Duodenal mucosa (tissue), 2 donors: ENCODE data around the gene MRPL9.
"Not testable (repeated sequence)": the region's sequence is repeated elsewhere in the genome, so short reads cannot be mapped to it uniquely, and the experiment has no call there.

ENCODE experiments used
- H3K27ac ChIP-seq: one replicate; pipeline ENCODE4 v1.7.0; 2013; ENCODE audit warnings: low read depth, low read length
- H3K27me3 ChIP-seq, 2 donors: one replicate each; pipeline ENCODE4 v1.7.0; 2013; ENCODE audit warnings: low read length in 2 of 2, control low read depth in 1 of 2; ENCODE audit not compliant: insufficient read depth in 2 of 2, control insufficient read depth in 1 of 2
- H3K36me3 ChIP-seq, 2 donors: one replicate each; pipeline ENCODE4 v1.7.0; 2013; ENCODE audit warnings: low read length in 2 of 2, control low read depth in 1 of 2; ENCODE audit not compliant: insufficient read depth in 2 of 2, control insufficient read depth in 1 of 2
- H3K4me1 ChIP-seq, 2 donors: one replicate each; pipeline ENCODE4 v1.7.0; 2013; ENCODE audit warnings: low read length in 2 of 2, control low read depth in 1 of 2; ENCODE audit not compliant: insufficient read depth in 2 of 2, control insufficient read depth in 1 of 2
- H3K4me3 ChIP-seq, 2 donors: one replicate each; pipeline ENCODE4 v1.7.0; 2013; ENCODE audit warnings: low read length in 2 of 2, low read depth in 1 of 2
- H3K9ac ChIP-seq, 2 donors: one replicate each; pipeline ENCODE4 v1.7.0; 2013; ENCODE audit warnings: low read length in 2 of 2, low read depth in 1 of 2
- H3K9me3 ChIP-seq, 2 donors: one replicate each; pipeline ENCODE4 v1.7.0; 2013; ENCODE audit warnings: low read length in 2 of 2, control low read depth in 1 of 2; ENCODE audit not compliant: control insufficient read depth in 1 of 2

Gene MRPL9

GRCh38 chr1:151773702-151774101, 10.4 kb upstream of the MRPL9 start:
- no peak overlapping the region for H3K4me3 ChIP-seq
- H3K9me3 ChIP-seq: no peaks in the 10 kb centered on the region
- H3K36me3 ChIP-seq: peaks cover 4 to 30% of the 10 kb centered on the region in 2 donors
- no peak overlapping the region for H3K27ac ChIP-seq
- H3K9ac ChIP-seq: no peak overlapping the region
- no peaks in the 10 kb centered on the region for H3K27me3 ChIP-seq
- H3K4me1 ChIP-seq: no peaks in the 10 kb centered on the region

DNA sequence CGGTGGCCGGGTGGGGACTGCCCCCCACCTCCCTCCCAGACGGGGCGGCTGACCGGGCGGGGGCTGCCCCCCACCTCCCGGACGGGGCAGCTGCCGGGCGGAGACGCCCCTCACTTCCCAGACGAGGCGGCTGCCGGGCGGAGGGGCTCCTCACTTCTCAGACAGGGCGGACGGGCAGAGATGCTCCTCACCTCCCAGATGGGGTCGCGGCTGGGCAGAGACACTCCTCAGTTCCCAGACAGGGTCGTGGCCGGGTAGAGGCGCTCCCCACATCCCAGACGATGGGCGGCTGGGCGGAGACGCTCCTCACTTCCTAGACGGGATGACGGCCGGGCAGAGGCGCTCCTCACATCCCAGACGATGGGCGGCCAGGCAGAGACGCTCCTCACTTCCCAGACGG, 6.0 kb upstream of the MRPL9 start:
- H3K9ac ChIP-seq, H3K4me3 ChIP-seq, H3K27me3 ChIP-seq, H3K4me1 ChIP-seq, H3K27ac ChIP-seq, H3K9me3 ChIP-seq, H3K36me3 ChIP-seq: not testable (repeated sequence)

- H3K27ac ChIP-seq: not testable (repeated sequence)
Measured at GRCh38 chr1:151768351-151769066, 5.2 kb upstream of the MRPL9 start.

GRCh38 chr1:151763990-151764389, 694 bp upstream of the MRPL9 start:
- Histone ChIP-seq H3K9me3 (no peaks in the 10 kb centered on the region), H3K36me3 (peaks cover 14 to 23% of the 10 kb centered on the region in 2 donors), H3K27me3 (no peaks in the 10 kb centered on the region), H3K27ac (no peak overlapping the region), H3K9ac (peak overlapping the region; percentile 77 to 85), H3K4me1 (peaks cover 10 to 12% of the 10 kb centered on the region in 2 donors), H3K4me3 (peak overlapping the region; percentile 81 to 90)

More at GRCh38 chr1:151768351-151769066, 5.2 kb upstream of the MRPL9 start:
- H3K4me3 ChIP-seq, H3K36me3 ChIP-seq, H3K4me1 ChIP-seq, H3K9ac ChIP-seq, H3K27me3 ChIP-seq, H3K9me3 ChIP-seq: not testable (repeated sequence)

GRCh38 chr1:151760597-151761385, 2.5 kb downstream of the MRPL9 start:
- H3K36me3 ChIP-seq: peaks cover 22 to 30% of the 10 kb centered on the region in 2 donors
- no peak overlapping the region for H3K4me3 ChIP-seq
- H3K4me1 ChIP-seq: peaks cover 10 to 12% of the 10 kb centered on the region in 2 donors
- no peaks in the 10 kb centered on the region for H3K27me3 ChIP-seq
- H3K27ac ChIP-seq: no peak overlapping the region
- H3K9ac ChIP-seq: no peak overlapping the region
- no peaks in the 10 kb centered on the region for H3K9me3 ChIP-seq

DNA sequence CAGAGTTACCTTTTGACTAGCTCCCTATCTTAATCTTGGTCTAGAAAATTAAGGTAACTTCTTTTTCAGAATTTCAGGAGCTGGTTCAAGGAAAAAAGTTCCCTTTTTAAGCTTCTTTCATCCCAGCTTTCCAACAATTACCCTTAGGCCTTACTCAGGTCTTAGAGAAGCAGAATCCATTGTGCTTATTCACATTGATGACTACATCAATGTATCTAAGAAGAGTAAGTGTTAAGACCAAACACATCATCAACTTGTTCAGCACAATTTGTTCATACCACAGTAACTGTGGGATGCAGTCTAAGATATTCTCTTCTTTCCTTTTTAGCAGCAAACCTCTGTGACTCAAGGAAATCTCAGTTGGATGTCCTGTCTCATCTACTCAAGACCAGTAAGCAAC, 4.1 kb downstream of the MRPL9 start:
- Histone ChIP-seq H3K27me3 (no peaks in the 10 kb centered on the region), H3K9me3 (no peaks in the 10 kb centered on the region), H3K27ac (no peak overlapping the region), H3K9ac (no peak overlapping the region), H3K36me3 (peaks cover 22 to 30% of the 10 kb centered on the region in 2 donors), H3K4me1 (peaks cover 8 to 10% of the 10 kb centered on the region in 2 donors), H3K4me3 (no peak overlapping the region)

DNA sequence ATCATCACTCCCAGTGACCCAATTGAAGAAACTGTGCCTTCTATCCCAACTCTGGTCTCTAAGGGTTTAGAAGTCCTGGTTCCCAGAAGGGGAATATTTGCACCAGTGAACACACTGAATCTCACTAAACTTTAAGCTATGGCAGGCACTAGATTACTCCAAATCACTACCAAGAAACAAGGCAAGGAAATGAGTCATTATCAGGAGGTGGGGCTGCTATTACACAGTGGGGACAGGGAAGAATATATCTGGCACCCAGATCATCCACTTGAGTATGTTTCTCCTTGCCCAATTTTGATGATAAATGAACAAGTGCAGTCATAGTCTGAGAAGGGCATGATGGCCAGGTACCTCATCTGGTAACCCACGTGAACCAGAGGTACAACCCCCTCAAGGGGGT, 7.0 kb downstream of the MRPL9 start:
- Histone ChIP-seq H3K4me1 (no peaks in the 10 kb centered on the region), H3K27ac (no peak overlapping the region), H3K4me3 (no peak overlapping the region), H3K9me3 (no peaks in the 10 kb centered on the region), H3K9ac (no peak overlapping the region), H3K36me3 (peaks cover 21 to 24% of the 10 kb centered on the region in 2 donors), H3K27me3 (no peaks in the 10 kb centered on the region)

DNA sequence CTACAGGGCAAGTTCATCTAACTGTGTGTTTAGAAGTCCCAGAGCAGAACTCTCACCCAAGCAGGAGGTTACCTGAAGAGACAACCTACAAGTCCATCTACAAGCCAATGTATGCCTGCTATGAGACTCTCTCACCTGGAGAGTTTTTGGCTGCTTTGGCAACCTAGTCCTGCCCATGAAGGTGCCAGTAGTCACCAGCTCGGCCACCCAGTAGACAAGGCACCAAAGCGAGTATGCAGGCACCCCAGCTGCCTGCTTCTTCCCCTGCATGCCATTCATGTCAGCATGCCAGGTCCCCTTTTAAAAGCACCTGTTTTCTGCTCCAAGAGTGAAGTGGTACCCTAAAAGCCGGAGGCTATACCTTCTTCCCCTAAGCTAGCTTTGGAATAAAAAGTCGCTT, 21.8 kb downstream of the MRPL9 start:
- Histone ChIP-seq H3K4me3 (no peak overlapping the region), H3K4me1 (no peaks in the 10 kb centered on the region), H3K9ac (no peak overlapping the region), H3K27me3 (no peaks in the 10 kb centered on the region), H3K27ac (no peak overlapping the region), H3K36me3 (no peaks in the 10 kb centered on the region), H3K9me3 (peaks cover 10 to 13% of the 10 kb centered on the region in 2 donors)

DNA sequence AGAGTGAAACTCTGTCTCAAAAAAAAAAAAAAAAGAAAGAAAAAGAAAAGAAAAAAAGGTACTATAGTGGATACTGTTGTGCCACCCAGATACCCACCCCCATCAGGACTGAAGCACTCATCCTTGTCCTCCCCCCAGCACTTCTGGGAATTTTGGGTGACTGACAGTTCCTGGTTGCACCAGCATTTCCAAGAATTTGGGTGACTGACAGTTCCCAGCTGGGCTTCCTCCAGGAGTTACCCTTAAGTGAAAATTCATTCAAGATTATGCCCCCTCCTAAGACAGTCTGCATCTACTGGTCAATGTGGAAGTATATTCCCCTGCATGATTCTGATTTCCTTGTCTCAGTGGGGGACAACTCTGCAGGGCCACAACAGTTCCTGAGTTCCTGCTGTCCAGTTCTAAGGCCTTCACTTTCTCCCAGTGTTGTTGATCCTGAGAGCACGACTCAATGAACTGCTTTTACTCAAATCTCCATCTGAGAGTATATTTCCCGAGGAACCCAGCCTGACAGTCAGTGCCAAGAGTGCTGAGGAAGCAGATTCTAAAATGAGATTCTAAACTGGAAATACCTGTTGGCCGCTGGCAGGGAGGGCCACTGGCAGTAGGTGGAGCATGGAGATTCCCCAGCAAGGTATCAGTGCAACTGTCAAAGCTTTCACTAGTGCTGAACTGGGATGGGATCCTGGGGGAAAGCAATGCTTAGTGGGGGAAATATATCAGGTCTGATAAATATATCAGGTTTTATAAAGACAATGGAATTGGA, 23.5 kb downstream of the MRPL9 start:
- no peaks in the 10 kb centered on the region for H3K36me3 ChIP-seq
- no peak overlapping the region for H3K4me3 ChIP-seq
- no peak overlapping the region for H3K27ac ChIP-seq
- H3K27me3 ChIP-seq: no peaks in the 10 kb centered on the region
- H3K9ac ChIP-seq: no peak overlapping the region
- peaks cover 10 to 14% of the 10 kb centered on the region in 2 donors for H3K9me3 ChIP-seq
- H3K4me1 ChIP-seq: peaks cover 2 to 3% of the 10 kb centered on the region in 2 donors

DNA sequence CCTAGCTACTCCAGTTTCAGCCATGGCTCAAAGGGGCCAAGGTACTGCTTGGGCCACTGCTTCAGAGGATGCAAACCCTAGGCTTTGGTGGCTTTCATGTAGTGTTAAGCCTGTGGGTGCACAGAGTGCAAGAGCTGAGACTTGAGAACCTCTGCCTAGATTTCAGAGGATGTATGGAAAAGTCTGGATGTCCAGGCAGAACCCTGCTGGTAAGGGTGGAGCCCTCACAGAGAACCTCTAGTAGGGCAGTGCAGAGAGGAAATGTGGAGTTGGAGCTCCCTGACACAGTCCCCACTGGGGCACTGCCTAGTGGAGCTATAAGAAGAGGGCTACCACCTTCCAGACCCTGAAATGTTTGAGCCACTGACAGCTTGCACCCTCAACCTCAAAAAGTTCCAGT, 25.8 kb downstream of the MRPL9 start:
- no peak overlapping the region for H3K9ac ChIP-seq
- H3K27me3 ChIP-seq: no peaks in the 10 kb centered on the region
- no peaks in the 10 kb centered on the region for H3K36me3 ChIP-seq
- no peak overlapping the region for H3K4me3 ChIP-seq
- peaks cover 2 to 4% of the 10 kb centered on the region in 2 donors for H3K4me1 ChIP-seq
- no peak overlapping the region for H3K27ac ChIP-seq
- peaks cover 10 to 14% of the 10 kb centered on the region in 2 donors for H3K9me3 ChIP-seq
